CD4-positive, CD25-positive, alpha-beta regulatory T cell (primary cell): ENCODE data around the gene SP140L. TPM values are rescaled to one million over a fixed set of nuclear protein-coding genes. Genes with fewer than 3 reads are reported as not detected.

Experiments used
- ATAC-seq, 2 donors: fragments of 150-1000 bp; cut with Tn5 transposase; one replicate each; pipeline ENCODE4 v1.10.0; 2021; ENCODE audit warnings: low read depth in 2 of 2, moderate number of reproducible peaks in 2 of 2, moderate library complexity in 1 of 2
- DNase-seq, 3 donors: peaks; one replicate each; pipeline versions ENCODE4 v3.0.0 to v3.0.0-alpha.2; 2012 to 2022; ENCODE audit warnings: mixed read lengths in 1 of 3
- H3K27ac ChIP-seq: one replicate; pipeline ENCODE4 v1.7.0; 2013; ENCODE audit warnings: mild to moderate bottlenecking, low read length; ENCODE audit not compliant: insufficient read depth, poor library complexity, severe bottlenecking
- H3K27me3 ChIP-seq: one replicate; pipeline ENCODE4 v1.7.0; 2013; ENCODE audit warnings: low read length; ENCODE audit not compliant: control insufficient read depth, insufficient read depth
- H3K36me3 ChIP-seq: one replicate; pipeline ENCODE4 v1.7.0; 2013; ENCODE audit warnings: mild to moderate bottlenecking, low read length, moderate library complexity; ENCODE audit not compliant: control insufficient read depth, insufficient read depth
- H3K4me1 ChIP-seq: 2 replicates; pipeline ENCODE4 v1.7.0; 2013; ENCODE audit warnings: mild to moderate bottlenecking, low read length; ENCODE audit not compliant: insufficient read depth, control insufficient read depth, poor library complexity, severe bottlenecking
- H3K4me3 ChIP-seq: one replicate; pipeline ENCODE4 v1.7.0; 2013; ENCODE audit warnings: low read depth, mild to moderate bottlenecking, low read length, moderate library complexity
- H3K9me3 ChIP-seq, 2 experiments: 1 replicate in 1 of 2; 2 replicates in 1 of 2; pipeline ENCODE4 v1.7.0; 2013; ENCODE audit warnings: low read length in 2 of 2, mild to moderate bottlenecking in 1 of 2, moderate library complexity in 1 of 2; ENCODE audit not compliant: control insufficient read depth in 2 of 2
- H3K27ac Mint-ChIP-seq, 3 donors: one replicate each; pipeline ENCODE4 v1.8.0; 2020 to 2022; ENCODE audit warnings: mild to moderate bottlenecking in 3 of 3, mixed read lengths in 3 of 3, moderate library complexity in 2 of 3
- H3K27me3 Mint-ChIP-seq: one replicate; pipeline ENCODE4 v1.8.0; 2022; ENCODE audit warnings: mild to moderate bottlenecking, mixed read lengths
- H3K36me3 Mint-ChIP-seq: one replicate; pipeline ENCODE4 v1.8.0; 2020; ENCODE audit warnings: mixed read lengths
- H3K4me1 Mint-ChIP-seq, 4 donors: one replicate each; pipeline ENCODE4 v1.8.0; 2020 to 2022; ENCODE audit warnings: mixed read lengths in 4 of 4, mild to moderate bottlenecking in 1 of 4
- H3K4me3 Mint-ChIP-seq, 4 donors: one replicate each; pipeline ENCODE4 v1.8.0; 2020 to 2022; ENCODE audit warnings: mild to moderate bottlenecking in 4 of 4, mixed read lengths in 4 of 4, moderate library complexity in 3 of 4
- H3K9me3 Mint-ChIP-seq, 7 donors: one replicate each; pipeline ENCODE4 v1.8.0; 2020 to 2022; ENCODE audit warnings: mixed read lengths in 7 of 7, mild to moderate bottlenecking in 3 of 7, moderate library complexity in 2 of 7
- polyA plus RNA-seq, 4 donors: library from polyadenylated mRNA; unstranded; fragments of 300-500 nt; fragmentation: Illumina TruSeq; gene quantifications; one replicate each; pipeline ENCODE4 v1.2.3, GENCODE V29; 2021
- total RNA-seq: library from RNA; stranded (reverse); gene quantifications from one replicate; pipeline ENCODE4 v1.2.3, GENCODE V29; 2022

The SP140L gene
- total and polyA plus RNA-seq, 5 donors from 2014 or later: 14.3 to 68.5 (median 22.8) TPM

DNA sequence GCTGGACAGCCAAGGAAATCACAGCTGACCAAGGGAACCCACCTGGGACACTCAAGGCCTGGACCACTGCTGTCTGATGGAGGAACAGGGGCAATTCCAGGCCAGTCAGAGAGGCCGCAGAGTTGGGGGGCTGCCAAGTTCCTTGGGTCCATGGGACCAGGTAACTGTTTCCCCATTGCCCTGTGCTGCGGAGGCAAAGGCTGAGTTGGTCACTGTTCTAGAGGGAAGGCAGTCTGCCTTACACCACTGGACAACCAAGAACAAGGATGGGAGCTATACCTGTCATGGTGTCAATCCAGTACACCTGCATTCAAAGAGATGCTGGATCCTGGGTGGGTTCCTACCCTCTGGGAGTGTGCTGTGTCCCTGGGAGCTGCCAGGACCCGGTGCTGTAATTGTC is 9.6 kb upstream of the SP140L start:
- peaks cover 49% of the 10 kb centered on the region for H3K4me1 ChIP-seq
- no peak for ATAC-seq
- peak overlapping the region; percentile 14 for H3K4me3 ChIP-seq
- no peak for DNase-seq
- Mint-ChIP-seq H3K4me3 (peak overlapping the region in 1 of 4 donors; percentile 47), H3K27ac (peak overlapping the region in 2 of 3 donors; percentile 87 to 96), H3K27me3 (no peaks in the 10 kb centered on the region), H3K9me3 (peaks cover 0 to 2% (median 0%) of the 10 kb centered on the region in 7 donors), H3K36me3 (peaks cover 33% of the 10 kb centered on the region), H3K4me1 (peaks cover 5 to 75% (median 46%) of the 10 kb centered on the region in 4 donors)
- peaks cover 20% of the 10 kb centered on the region for H3K36me3 ChIP-seq
- no peaks in the 10 kb centered on the region for H3K27me3 ChIP-seq
- no peak overlapping the region for H3K27ac ChIP-seq
- H3K9me3 ChIP-seq: no peaks in the 10 kb centered on the region

DNA sequence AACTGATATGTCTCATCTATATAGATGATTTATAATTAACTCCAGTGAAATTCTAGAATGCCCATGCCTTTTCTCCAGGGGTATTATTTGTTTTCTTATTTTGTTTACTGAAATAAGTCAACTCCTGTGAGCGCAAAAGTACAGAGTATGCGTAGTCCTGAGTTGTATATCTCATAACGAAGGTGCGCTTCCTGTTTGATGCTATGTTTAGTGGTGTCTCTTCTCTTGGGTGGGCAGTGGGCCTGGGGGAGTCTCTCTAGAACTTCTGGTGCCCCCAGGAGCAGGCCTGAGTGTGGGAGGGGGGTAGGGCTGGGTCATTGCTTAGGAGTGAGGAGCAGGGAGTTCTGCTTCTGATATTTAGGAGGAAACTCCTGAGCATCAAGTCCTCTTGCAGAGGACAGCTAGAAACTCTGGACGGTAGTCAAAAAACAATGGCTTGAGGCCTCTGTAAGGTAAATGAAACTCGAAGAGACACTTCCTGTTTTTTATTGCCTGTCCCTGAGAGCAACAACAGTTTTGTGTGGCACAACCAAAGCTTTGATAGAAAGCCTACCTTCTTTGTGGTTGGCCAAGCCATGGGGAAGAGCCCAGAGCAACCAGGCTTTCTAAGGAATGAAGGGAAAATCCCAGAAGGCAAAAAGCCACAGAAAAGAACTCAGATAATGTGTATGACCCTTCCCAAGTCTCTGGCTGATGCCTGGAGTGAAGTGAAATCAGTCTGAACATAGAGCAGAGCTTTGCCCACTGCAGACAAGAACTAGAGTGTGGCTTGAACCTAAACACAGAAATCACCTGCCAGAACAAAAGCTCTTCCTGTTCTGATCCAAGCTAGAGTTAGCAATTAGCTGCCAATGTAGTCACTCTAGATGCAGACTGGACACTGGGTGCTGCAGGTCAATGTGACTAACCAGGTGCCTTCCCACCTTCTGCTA is 8.5 kb upstream of the SP140L start:
- H3K36me3 Mint-ChIP-seq: peaks cover 25% of the 10 kb centered on the region
- H3K36me3 ChIP-seq: peaks cover 10% of the 10 kb centered on the region
- no peaks in the 10 kb centered on the region for H3K9me3 ChIP-seq
- H3K4me3 ChIP-seq: peak overlapping the region; percentile 78
- peaks cover 5 to 80% (median 47%) of the 10 kb centered on the region in 4 donors for H3K4me1 Mint-ChIP-seq
- DNase-seq (peak in 2 of 3 donors; percentile 39 to 60), ATAC-seq (peak in 1 of 2 donors; percentile 5)
- H3K27me3 Mint-ChIP-seq: no peaks in the 10 kb centered on the region
- H3K27me3 ChIP-seq: no peaks in the 10 kb centered on the region
- H3K27ac Mint-ChIP-seq: peak overlapping the region; percentile 87 to 96 (median 91)
- H3K4me1 ChIP-seq: peaks cover 49% of the 10 kb centered on the region
- peak overlapping the region; percentile 47 to 81 (median 70) for H3K4me3 Mint-ChIP-seq
- peak overlapping the region; percentile 76 for H3K27ac ChIP-seq
- H3K9me3 Mint-ChIP-seq: peaks cover 0 to 2% (median 0%) of the 10 kb centered on the region in 7 donors

- no peaks in the 10 kb centered on the region for H3K27me3 ChIP-seq
- Mint-ChIP-seq H3K9me3 (peaks cover 0 to 2% (median 0%) of the 10 kb centered on the region in 7 donors), H3K27me3 (no peaks in the 10 kb centered on the region), H3K4me3 (peak overlapping the region; percentile 47 to 81 (median 70)), H3K27ac (peak overlapping the region; percentile 87 to 96 (median 91)), H3K4me1 (peaks cover 5 to 88% (median 51%) of the 10 kb centered on the region in 4 donors), H3K36me3 (peaks cover 17% of the 10 kb centered on the region)
- H3K4me1 ChIP-seq: peaks cover 49% of the 10 kb centered on the region
- H3K36me3 ChIP-seq: peaks cover 3% of the 10 kb centered on the region
- ATAC-seq (peak; percentile 97 to 99), DNase-seq (peak; percentile 38 to 96 (median 89))
- no peaks in the 10 kb centered on the region for H3K9me3 ChIP-seq
- H3K27ac ChIP-seq: peak overlapping the region; percentile 76
- peak overlapping the region; percentile 78 for H3K4me3 ChIP-seq
Measured at GRCh38 chr2:230319211-230319862, 7.7 kb upstream of the SP140L start.

GRCh38 chr2:230321031-230321430 is 6.0 kb upstream of the SP140L start:
- H3K4me3 ChIP-seq: peak overlapping the region; percentile 32
- H3K27ac Mint-ChIP-seq: peak overlapping the region; percentile 33 to 89 (median 89)
- no peaks in the 10 kb centered on the region for H3K27me3 ChIP-seq
- H3K4me3 Mint-ChIP-seq: peak overlapping the region in 2 of 4 donors; percentile 28 to 82
- DNase-seq (no peak), ATAC-seq (no peak)
- no peak overlapping the region for H3K27ac ChIP-seq
- no peaks in the 10 kb centered on the region for H3K27me3 Mint-ChIP-seq
- H3K4me1 ChIP-seq: peaks cover 55% of the 10 kb centered on the region
- peaks cover 5 to 90% (median 50%) of the 10 kb centered on the region in 4 donors for H3K4me1 Mint-ChIP-seq
- H3K9me3 Mint-ChIP-seq: peaks cover 0 to 2% (median 0%) of the 10 kb centered on the region in 7 donors
- no peaks in the 10 kb centered on the region for H3K36me3 ChIP-seq
- H3K9me3 ChIP-seq: no peaks in the 10 kb centered on the region
- H3K36me3 Mint-ChIP-seq: peaks cover 2% of the 10 kb centered on the region

DNA sequence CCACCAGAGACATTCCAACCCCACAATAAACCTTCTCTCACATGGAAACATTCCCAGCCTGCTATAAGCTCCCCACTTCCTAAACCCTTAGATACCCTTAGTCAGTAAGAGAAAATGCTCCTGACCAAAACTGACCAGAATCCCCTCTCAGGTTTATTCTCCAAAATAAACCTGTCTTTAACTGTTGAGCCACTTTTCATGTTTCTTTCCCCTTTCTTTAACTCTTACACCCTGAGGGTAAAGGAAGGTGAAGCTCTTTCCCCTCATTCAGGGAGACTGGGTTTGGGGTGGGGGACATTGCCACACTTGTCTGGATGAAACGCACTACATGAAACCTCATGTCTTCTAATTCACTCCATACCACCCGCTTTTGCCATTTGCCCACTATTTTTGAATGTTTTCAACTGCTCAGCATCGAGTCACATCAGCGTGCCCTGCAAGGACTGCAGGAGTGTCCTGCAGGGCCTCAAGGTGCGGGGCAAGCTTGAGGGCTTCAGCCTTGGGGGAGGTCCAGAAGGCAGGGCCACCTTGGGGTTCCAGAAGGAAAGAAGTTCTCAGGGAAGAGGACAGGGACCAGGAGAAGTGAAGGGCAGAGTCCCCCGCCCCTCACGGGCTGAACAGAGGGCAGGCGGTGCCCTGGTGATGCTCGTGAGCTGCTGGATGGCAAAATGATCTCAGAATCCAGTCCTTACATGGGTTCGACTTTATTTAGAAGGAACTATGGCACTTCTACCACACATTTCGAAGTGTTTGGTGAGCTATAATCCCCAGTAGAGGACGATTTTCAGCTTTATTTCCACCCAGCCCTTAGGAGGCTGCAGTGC is 4.2 kb upstream of the SP140L start:
- H3K4me1 Mint-ChIP-seq: peaks cover 12 to 89% (median 57%) of the 10 kb centered on the region in 4 donors
- Histone ChIP-seq H3K36me3 (no peaks in the 10 kb centered on the region), H3K9me3 (no peaks in the 10 kb centered on the region), H3K4me1 (peaks cover 64% of the 10 kb centered on the region), H3K4me3 (no peak overlapping the region), H3K27me3 (no peaks in the 10 kb centered on the region), H3K27ac (no peak overlapping the region)
- DNase-seq (no peak), ATAC-seq (no peak)
- H3K9me3 Mint-ChIP-seq: peaks cover 0 to 2% (median 0%) of the 10 kb centered on the region in 7 donors
- no peaks in the 10 kb centered on the region for H3K27me3 Mint-ChIP-seq
- no peaks in the 10 kb centered on the region for H3K36me3 Mint-ChIP-seq
- H3K4me3 Mint-ChIP-seq: peak overlapping the region in 2 of 4 donors; percentile 22 to 82
- H3K27ac Mint-ChIP-seq: peak overlapping the region in 2 of 3 donors; percentile 55 to 68

GRCh38 chr2:230323385-230324106 is 3.4 kb upstream of the SP140L start:
- no peaks in the 10 kb centered on the region for H3K27me3 Mint-ChIP-seq
- Histone ChIP-seq H3K27ac (no peak overlapping the region), H3K27me3 (no peaks in the 10 kb centered on the region), H3K4me1 (peaks cover 64% of the 10 kb centered on the region), H3K36me3 (no peaks in the 10 kb centered on the region), H3K9me3 (no peaks in the 10 kb centered on the region), H3K4me3 (no peak overlapping the region)
- H3K9me3 Mint-ChIP-seq: peaks cover 0 to 2% (median 0%) of the 10 kb centered on the region in 7 donors
- no peak for DNase-seq
- H3K27ac Mint-ChIP-seq: peak overlapping the region; percentile 20 to 95 (median 86)
- peak overlapping the region in 2 of 4 donors; percentile 59 to 71 for H3K4me3 Mint-ChIP-seq
- no peak for ATAC-seq
- peaks cover under 1% of the 10 kb centered on the region for H3K36me3 Mint-ChIP-seq
- H3K4me1 Mint-ChIP-seq: peaks cover 17 to 86% (median 52%) of the 10 kb centered on the region in 4 donors
